Liver (tissue), 3 donors: ENCODE measurements around the gene STOML1.

ENCODE experiments used
- CTCF ChIP-seq: fragments of 150-350 bp; IDR thresholded peaks from 2 replicates; pipeline ENCODE4 v1.5.1; 2017; ENCODE audit warnings: improper control_type of control experiment, low read depth, low read length; ENCODE audit not compliant: missing input control
- EGR1 ChIP-seq, 2 donors: IDR thresholded peaks; 2 replicates each; pipeline ENCODE4 v1.6.1; 2016 to 2018; ENCODE audit warnings: antibody characterized with exemption in 2 of 2, low read depth in 2 of 2
- GABPA ChIP-seq, 2 donors: IDR thresholded peaks in 1 of 2; conservative IDR thresholded peaks in 1 of 2; 2 replicates each; pipeline ENCODE4 v1.6.1; 2016; ENCODE audit warnings: antibody characterized with exemption in 2 of 2, mild to moderate bottlenecking in 1 of 2, moderate library complexity in 1 of 2
- JUND ChIP-seq, 2 donors: IDR thresholded peaks; 2 replicates each; pipeline ENCODE4 v1.6.1; 2016; ENCODE audit warnings: antibody characterized with exemption in 2 of 2
- MAX ChIP-seq: IDR thresholded peaks from 2 replicates; pipeline ENCODE4 v1.6.1; 2016; ENCODE audit warnings: antibody characterized with exemption
- NR2F2 ChIP-seq: IDR thresholded peaks from 2 replicates; pipeline ENCODE4 v1.6.1; 2016; ENCODE audit warnings: antibody characterized with exemption
- RAD21 ChIP-seq, 2 donors: IDR thresholded peaks; 2 replicates each; pipeline ENCODE4 v1.6.1; 2016; ENCODE audit warnings: antibody characterized with exemption in 2 of 2, mild to moderate bottlenecking in 2 of 2
- REST ChIP-seq: IDR thresholded peaks from 2 replicates; pipeline ENCODE4 v1.6.1; 2016; ENCODE audit warnings: antibody characterized with exemption, mild to moderate bottlenecking
- RXRA ChIP-seq, 2 donors: IDR thresholded peaks; 2 replicates each; pipeline ENCODE4 v1.6.1; 2017 to 2018; ENCODE audit warnings: antibody characterized with exemption in 2 of 2, mild to moderate bottlenecking in 1 of 2
- TAF1 ChIP-seq: conservative IDR thresholded peaks from 2 replicates; pipeline ENCODE4 v1.6.1; 2016; ENCODE audit warnings: antibody characterized with exemption, mild to moderate bottlenecking
- YY1 ChIP-seq: IDR thresholded peaks from 2 replicates; pipeline ENCODE4 v1.6.1; 2016; ENCODE audit warnings: antibody characterized with exemption, mild to moderate bottlenecking
- ZBTB33 ChIP-seq: IDR thresholded peaks from 2 replicates; pipeline ENCODE4 v1.6.1; 2016; ENCODE audit warnings: antibody characterized with exemption
- donor health status: healthy.
- donor health status: healthy.

- TF ChIP-seq CTCF, result no peak
- no peak for TF ChIP-seq GABPA (IDR thresholded peaks at IDR 0.05 in 1 of 2, conservative IDR thresholded peaks at IDR 0.05 in 1 of 2)
- TF ChIP-seq NR2F2, result no peak
- no peak for TF ChIP-seq ZBTB33
- no peak for TF ChIP-seq RXRA (IDR thresholded peaks at IDR 0.05)
- no peak for TF ChIP-seq YY1
- no peak for TF ChIP-seq JUND (IDR thresholded peaks at IDR 0.05)
- no peak for TF ChIP-seq REST
- TF ChIP-seq TAF1, result no peak
- no peak for TF ChIP-seq EGR1 (IDR thresholded peaks at IDR 0.05; ENCODE audit: low read depth in 2 of 2)
- no peak for TF ChIP-seq MAX
- TF ChIP-seq RAD21 (IDR thresholded peaks at IDR 0.05), result no peak
These were observed 36.0 kb downstream of the STOML1 start for GRCh38 chr15:73955861-73956742.
